IPS DF 6.9 (cell line): ENCODE measurements around the gene ATP5F1E.

Experiments
- DNase-seq: peaks from one replicate; pipeline ENCODE4 v3.0.0-alpha.2; 2013; ENCODE audit warnings: low read depth, low spot score
- H3K27ac ChIP-seq: one replicate; pipeline ENCODE4 v1.5.1; 2013; ENCODE audit warnings: low read length, control low read depth
- H3K27me3 ChIP-seq: 2 replicates; pipeline ENCODE4 v1.6.1; 2013; ENCODE audit warnings: mild to moderate bottlenecking, low read length; ENCODE audit not compliant: control insufficient read depth, insufficient read depth
- H3K36me3 ChIP-seq: 2 replicates; pipeline ENCODE4 v1.6.1; 2013; ENCODE audit warnings: low read length; ENCODE audit not compliant: control insufficient read depth, insufficient read depth
- H3K4me1 ChIP-seq: 2 replicates; pipeline ENCODE4 v1.6.1; 2013; ENCODE audit warnings: low read length; ENCODE audit not compliant: control insufficient read depth, insufficient read depth
- H3K4me3 ChIP-seq: 2 replicates; pipeline ENCODE4 v1.5.1; 2013; ENCODE audit warnings: mild to moderate bottlenecking, low read length
- H3K9me3 ChIP-seq: 2 replicates; pipeline ENCODE4 v1.6.1; 2013; ENCODE audit warnings: low read length, inconsistent platforms; ENCODE audit not compliant: control insufficient read depth, insufficient read depth
- WGBS: extraction: QIAGEN DNeasy Blood & Tissue Kit; methylation state at CpG from one replicate; pipeline ENCODE4 v1.1.7; 2013; ENCODE audit warnings: mixed read lengths, missing lambda C conversion rate; ENCODE audit not compliant: insufficient read length, insufficient coverage; 5-methylcytosine and 5-hydroxymethylcytosine counted together

The ATP5F1E gene

DNA sequence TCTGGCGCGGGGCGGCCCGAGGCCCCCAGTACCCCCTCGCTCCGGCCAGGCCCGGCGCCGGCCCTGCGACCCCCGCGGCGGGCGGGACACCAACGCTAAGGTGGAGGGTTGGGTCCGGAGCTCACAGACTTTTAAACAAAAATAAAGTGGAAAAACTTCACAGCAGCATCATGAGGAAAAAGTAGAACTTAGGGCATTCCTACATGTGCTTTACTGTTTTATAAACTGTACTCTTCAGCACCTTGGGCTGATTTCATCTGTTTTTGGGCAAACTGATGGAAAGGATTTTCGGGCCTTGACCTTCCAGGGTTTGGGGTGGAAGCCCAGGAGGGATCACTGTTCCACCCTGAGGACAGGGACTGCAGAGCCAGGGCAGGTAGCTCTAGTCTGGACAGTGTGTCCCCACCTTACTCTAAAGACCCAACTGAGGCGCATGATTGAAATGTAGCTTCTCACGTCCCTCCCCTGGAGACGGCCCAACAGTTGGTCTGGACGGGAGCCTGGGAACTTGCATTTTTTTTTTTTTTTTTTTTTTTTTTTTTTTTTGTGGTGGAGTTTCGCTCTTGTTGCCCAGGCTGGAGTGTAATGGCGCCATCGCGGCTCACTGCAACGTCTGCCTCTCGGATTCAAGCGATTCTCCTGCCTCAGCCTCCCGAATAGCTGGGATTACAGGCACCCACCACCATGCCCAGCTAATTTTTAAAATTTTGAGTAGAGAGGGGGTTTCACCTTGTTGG is 50.3 kb downstream of the ATP5F1E start:
- peak overlapping the region; percentile 71 for H3K4me3 ChIP-seq
- H3K9me3 ChIP-seq = no peaks in the 10 kb centered on the region
- no peak overlapping the region for H3K27ac ChIP-seq
- H3K36me3 ChIP-seq = 0 out of 2 replicates have a peak, but pooled peaks cover 2% of the 10 kb centered on the region
- no peaks in the 10 kb centered on the region for H3K27me3 ChIP-seq
- no peak for DNase-seq
- WGBS = no CpG with 5 or more reads among the region's 29 CpGs
- H3K4me1 ChIP-seq = peaks cover 3% of the 10 kb centered on the region; the same call in 1 of the 2 replicates

DNA sequence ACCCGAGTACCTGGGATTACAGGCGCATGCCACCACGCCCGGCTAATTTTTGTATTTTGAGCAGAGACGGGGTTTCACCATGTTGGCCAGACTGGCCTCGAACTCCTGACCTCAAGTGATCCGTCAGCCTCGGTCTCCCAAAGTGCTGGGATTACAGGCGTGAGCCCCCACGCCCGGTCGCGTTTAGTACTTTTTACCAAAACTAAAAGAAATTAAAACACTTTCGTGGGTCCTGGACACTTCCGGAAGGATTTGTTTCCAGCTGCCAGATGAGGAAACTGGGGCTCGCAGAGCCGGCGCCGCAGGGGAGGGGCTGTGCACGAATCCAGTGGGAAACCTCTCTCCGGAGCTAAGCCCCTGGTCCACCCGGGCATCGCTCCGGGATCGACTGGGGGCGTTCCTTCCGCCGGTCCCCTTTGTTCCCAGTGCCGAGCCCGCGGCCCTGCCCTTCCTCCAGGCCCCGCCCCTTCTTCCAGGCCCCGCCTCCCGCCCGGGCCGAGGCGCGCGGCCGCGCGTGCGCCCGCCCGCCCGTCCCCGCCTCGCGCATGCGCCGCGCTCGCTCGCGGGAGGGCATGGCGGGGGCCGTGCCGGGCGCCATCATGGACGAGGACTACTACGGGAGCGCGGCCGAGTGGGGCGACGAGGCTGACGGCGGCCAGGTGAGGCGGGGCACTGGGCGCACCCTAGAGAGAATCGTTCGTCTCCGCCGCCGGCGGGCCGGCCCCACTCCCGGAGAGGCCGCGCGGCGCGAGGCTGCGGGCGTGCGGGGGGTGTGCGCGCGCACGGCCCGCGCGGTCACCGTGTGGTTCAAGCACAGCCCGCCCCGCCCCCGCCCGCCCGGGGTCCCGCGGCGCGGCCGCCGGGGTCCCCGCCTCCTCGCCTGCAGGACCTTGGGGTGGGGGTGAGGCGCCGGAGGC is 51.2 kb downstream of the ATP5F1E start, which contains the start of gene NELFCD:
Gene NELFCD, plus strand, starts transcription at position 546 of the 917 bp plus-strand sequence. Its CDS starts 54 bp downstream, at position 600.
- no peaks in the 10 kb centered on the region for H3K9me3 ChIP-seq
- no peaks in the 10 kb centered on the region for H3K36me3 ChIP-seq
- DNase-seq = peak; percentile 43
- peaks cover 3% of the 10 kb centered on the region; the same call in 1 of the 2 replicates for H3K4me1 ChIP-seq
- no peak within 1 kb of the TSS for H3K27ac ChIP-seq
- H3K4me3 ChIP-seq = peak within 1 kb of the TSS; percentile 71
- no CpG with 5 or more reads among the region's 109 CpGs for WGBS
- H3K27me3 ChIP-seq = no peaks in the 10 kb centered on the region

- no peaks in the 10 kb centered on the region for H3K27me3 ChIP-seq
- H3K9me3 ChIP-seq = no peaks in the 10 kb centered on the region
- no peak overlapping the region for H3K27ac ChIP-seq
- H3K36me3 ChIP-seq = no peaks in the 10 kb centered on the region
- H3K4me1 ChIP-seq = peaks cover 3% of the 10 kb centered on the region; the same call in 1 of the 2 replicates
- no peak overlapping the region for H3K4me3 ChIP-seq
- WGBS = no CpG with 5 or more reads among the region's 6 CpGs
- DNase-seq = no peak
Measured at GRCh38 chr20:58978351-58979190, 53.6 kb downstream of the ATP5F1E start.

- no peak overlapping the region for H3K4me3 ChIP-seq
- no peaks in the 10 kb centered on the region for H3K36me3 ChIP-seq
- H3K27me3 ChIP-seq = no peaks in the 10 kb centered on the region
- DNase-seq = no peak
- no CpG with 5 or more reads among the region's 3 CpGs for WGBS
- no peaks in the 10 kb centered on the region; the same call in 1 of the 2 replicates for H3K4me1 ChIP-seq
- H3K27ac ChIP-seq = no peak overlapping the region
- H3K9me3 ChIP-seq = no peaks in the 10 kb centered on the region
Measured at GRCh38 chr20:58976061-58976730, 55.9 kb downstream of the ATP5F1E start.
